Lower lobe of right lung (tissue), 2 donors: ENCODE data around the gene ADCY5. TPM values are rescaled to one million over a fixed set of nuclear protein-coding genes. Genes with fewer than 3 reads are reported as not detected.

Experiments
- ATAC-seq, 2 donors: fragments of 200-7000 bp; cut with Tn5 transposase; one replicate each; pipeline ENCODE4 v1.9.1; 2020 to 2022; ENCODE audit warnings: mild to moderate bottlenecking in 2 of 2, moderate library complexity in 2 of 2
- DNase-seq: peaks from one replicate; pipeline ENCODE4 v3.0.0-alpha.2; 2020
- H3K27ac ChIP-seq: fragments of 200-600 bp; one replicate; pipeline ENCODE4 v1.8.0; 2022
- H3K27me3 ChIP-seq: fragments of 200-600 bp; one replicate; pipeline ENCODE4 v1.8.0; 2022; ENCODE audit warnings: low read depth
- H3K36me3 ChIP-seq: fragments of 200-600 bp; one replicate; pipeline ENCODE4 v1.8.0; 2022; ENCODE audit warnings: mild to moderate bottlenecking
- H3K4me1 ChIP-seq: fragments of 200-600 bp; one replicate; pipeline ENCODE4 v1.8.0; 2022
- H3K4me3 ChIP-seq: fragments of 200-600 bp; one replicate; pipeline ENCODE4 v1.8.0; 2022; ENCODE audit warnings: mild to moderate bottlenecking
- H3K9me3 ChIP-seq: fragments of 200-600 bp; one replicate; pipeline ENCODE4 v1.8.0; 2022
- CTCF ChIP-seq: fragments of 200-600 bp; IDR thresholded peaks from one replicate; pipeline ENCODE4 v1.8.0; 2022; ENCODE audit warnings: antibody characterized with exemption, mild to moderate bottlenecking
- intact Hi-C: fragments of 100-400 bp; cut with DNase I; formaldehyde crosslinking; loops from one replicate; pipeline ENCODE4 v1.11.0; 2022
- total RNA-seq: library from RNA; stranded (reverse); fragmentation: NEBNext Ultra II Directional; extraction: Animal tissue kit (Norgen Biotek cat#: 25700); gene quantifications from one replicate; pipeline ENCODE4 v1.2.1, GENCODE V29; 2021
- donor health status: DM: no; HTN: yes; CAD: no; lungs with severe emphysema.

ADCY5 gene
- total RNA-seq, 1 donor from 2014 or later = 5.6 TPM

GRCh38 chr3:123294296-123294938 is 154.5 kb downstream of the ADCY5 start:
- DNase-seq (no peak), ATAC-seq (no peak)
- TF ChIP-seq CTCF = no peak
- Histone ChIP-seq H3K27ac (no peak overlapping the region), H3K4me3 (no peak overlapping the region), H3K36me3 (no peaks in the 10 kb centered on the region), H3K4me1 (no peaks in the 10 kb centered on the region), H3K27me3 (no peaks in the 10 kb centered on the region), H3K9me3 (no peaks in the 10 kb centered on the region)
- intact Hi-C loops = no loop called here

GRCh38 chr3:123292321-123293310 is 156.3 kb downstream of the ADCY5 start:
- intact Hi-C loops = no loop called here
- H3K4me1 ChIP-seq = no peaks in the 10 kb centered on the region
- no peak for TF ChIP-seq CTCF
- H3K27ac ChIP-seq = no peak overlapping the region
- H3K27me3 ChIP-seq = no peaks in the 10 kb centered on the region
- H3K36me3 ChIP-seq = no peaks in the 10 kb centered on the region
- H3K4me3 ChIP-seq = no peak overlapping the region
- no peak for ATAC-seq
- DNase-seq = no peak
- no peaks in the 10 kb centered on the region for H3K9me3 ChIP-seq

GRCh38 chr3:123291404-123291803 is 157.5 kb downstream of the ADCY5 start:
- H3K4me1 ChIP-seq = no peaks in the 10 kb centered on the region
- no peak overlapping the region for H3K27ac ChIP-seq
- intact Hi-C loops = no loop called here
- DNase-seq (no peak), ATAC-seq (no peak)
- no peak overlapping the region for H3K4me3 ChIP-seq
- H3K9me3 ChIP-seq = no peaks in the 10 kb centered on the region
- no peak for TF ChIP-seq CTCF
- no peaks in the 10 kb centered on the region for H3K36me3 ChIP-seq
- no peaks in the 10 kb centered on the region for H3K27me3 ChIP-seq

GRCh38 chr3:123290962-123291361 is 157.9 kb downstream of the ADCY5 start:
- Histone ChIP-seq H3K4me1 (no peaks in the 10 kb centered on the region), H3K27me3 (no peaks in the 10 kb centered on the region), H3K9me3 (no peaks in the 10 kb centered on the region), H3K27ac (no peak overlapping the region), H3K4me3 (no peak overlapping the region), H3K36me3 (no peaks in the 10 kb centered on the region)
- no peak for ATAC-seq
- DNase-seq = no peak
- no peak for TF ChIP-seq CTCF
- intact Hi-C loops = no loop called here

- no peaks in the 10 kb centered on the region for H3K36me3 ChIP-seq
- no peak for TF ChIP-seq CTCF
- H3K27me3 ChIP-seq = no peaks in the 10 kb centered on the region
- no peaks in the 10 kb centered on the region for H3K9me3 ChIP-seq
- no peak overlapping the region for H3K4me3 ChIP-seq
- DNase-seq (no peak), ATAC-seq (no peak)
- intact Hi-C loops = no loop called here
- no peak overlapping the region for H3K27ac ChIP-seq
- no peaks in the 10 kb centered on the region for H3K4me1 ChIP-seq
These were observed 158.6 kb downstream of the ADCY5 start for GRCh38 chr3:123290107-123290930.
